IMR-90 (cell line): ENCODE data around the gene PDZD2. TPM values are rescaled to one million over a fixed set of nuclear protein-coding genes. Genes with fewer than 3 reads are reported as not detected.
A peak's percentile ranks its signal among the peaks of the same experiment; 100 is the strongest.

ENCODE experiments used
- ATAC-seq: fragments of 200-7000 bp; cut with Tn5 transposase; 2 replicates; pipeline ENCODE4 v1.9.1; 2020; ENCODE audit warnings: low read depth, mild to moderate bottlenecking, moderate library complexity
- BruUV-seq: library from RNA; stranded (reverse); fragments of 400-500 nt; replicated peaks from 2 replicates; lab custom pipeline; 2021; lab: Mats Ljungman, UMichigan
- CTCF ChIA-PET: fragments of 300-600 bp; formaldehyde crosslinking; extraction: SDS; loops from one replicate; lab custom pipeline; 2021; ENCODE audit warnings: antibody characterized with exemption; lab: Yijun Ruan, JAX
- POLR2A ChIA-PET: fragments of 300-600 bp; sonication (Branson Sonifier 250); formaldehyde crosslinking; loops from one replicate; lab custom pipeline; 2022; ENCODE audit warnings: antibody characterized with exemption; ENCODE audit not compliant: unreplicated experiment; lab: Charles Lee
- DNase-seq: peaks from one replicate; pipeline ENCODE4 v3.0.0; 2013
- H2AFZ ChIP-seq: replicated peaks from 2 replicates; pipeline ENCODE3; 2013; ENCODE audit warnings: low read length, mild to moderate bottlenecking; ENCODE audit not compliant: poor library complexity
- H2AK5ac ChIP-seq: 2 replicates; pipeline ENCODE4 v1.6.1; 2013; ENCODE audit warnings: low read depth, low read length, inconsistent platforms
- H2AK9ac ChIP-seq: replicated peaks from 2 replicates; pipeline ENCODE3; 2013; ENCODE audit warnings: mild to moderate bottlenecking, low read depth, low read length, moderate library complexity; ENCODE audit not compliant: poor library complexity
- H2BK120ac ChIP-seq: 2 replicates; pipeline ENCODE4 v1.6.1; 2013; ENCODE audit warnings: low read depth, low read length, inconsistent platforms
- H2BK15ac ChIP-seq: 3 replicates; pipeline ENCODE4 v1.6.1; 2013; ENCODE audit warnings: low read depth, low read length, inconsistent platforms
- H2BK20ac ChIP-seq: 2 replicates; pipeline ENCODE4 v1.6.1; 2013; ENCODE audit warnings: low read depth, mild to moderate bottlenecking, inconsistent platforms, low read length, moderate library complexity
- H2BK5ac ChIP-seq: 2 replicates; pipeline ENCODE4 v1.6.1; 2013; ENCODE audit warnings: mild to moderate bottlenecking, low read depth, low read length, inconsistent platforms; ENCODE audit not compliant: poor library complexity, severe bottlenecking
- H3K14ac ChIP-seq: replicated peaks from 2 replicates; pipeline ENCODE4 v1.6.1; 2013; ENCODE audit warnings: low read depth, low read length, inconsistent platforms
- H3K18ac ChIP-seq: 2 replicates; pipeline ENCODE4 v1.6.1; 2013; ENCODE audit warnings: low read depth, low read length, control low read depth
- H3K23ac ChIP-seq: 2 replicates; pipeline ENCODE4 v1.6.1; 2013; ENCODE audit warnings: low read depth, low read length, inconsistent platforms
- H3K27ac ChIP-seq: 2 replicates; pipeline ENCODE4 v1.5.1; 2013; ENCODE audit warnings: mild to moderate bottlenecking, control low read depth, low read length; ENCODE audit not compliant: insufficient read depth
- H3K27me3 ChIP-seq: 2 replicates; pipeline ENCODE4 v1.6.1; 2013; ENCODE audit warnings: low read length; ENCODE audit not compliant: control insufficient read depth, insufficient read depth
- H3K36me3 ChIP-seq: 2 replicates; pipeline ENCODE4 v1.6.1; 2013; ENCODE audit warnings: low read length, mixed read lengths; ENCODE audit not compliant: control insufficient read depth, insufficient read depth
- H3K4ac ChIP-seq: 2 replicates; pipeline ENCODE4 v1.6.1; 2013; ENCODE audit warnings: low read depth, low read length, inconsistent platforms
- H3K4me1 ChIP-seq: 2 replicates; pipeline ENCODE4 v1.6.1; 2013; ENCODE audit warnings: low read length, mixed read lengths; ENCODE audit not compliant: control insufficient read depth, insufficient read depth
- H3K4me2 ChIP-seq: 2 replicates; pipeline ENCODE4 v1.6.1; 2013; ENCODE audit warnings: low read depth, mild to moderate bottlenecking, control low read depth, low read length, moderate library complexity
- H3K4me3 ChIP-seq: 2 replicates; pipeline ENCODE4 v1.5.1; 2013; ENCODE audit warnings: low read depth, mild to moderate bottlenecking, control low read depth, low read length, moderate library complexity; ENCODE audit not compliant: insufficient read depth
- H3K56ac ChIP-seq: 2 replicates; pipeline ENCODE4 v1.6.1; 2013; ENCODE audit warnings: low read length, inconsistent platforms; ENCODE audit not compliant: insufficient read depth; ENCODE audit errors: extremely low read depth
- H3K79me1 ChIP-seq, 2 experiments: 2 replicates each; pipeline ENCODE4 v1.6.1; 2013; ENCODE audit warnings: low read length in 2 of 2, inconsistent platforms in 1 of 2, low read depth in 1 of 2
- H3K9ac ChIP-seq: 2 replicates; pipeline ENCODE4 v1.6.1; 2013; ENCODE audit warnings: low read depth, low read length, control low read depth
- H3K9me1 ChIP-seq: 2 replicates; pipeline ENCODE4 v1.6.1; 2013; ENCODE audit warnings: low read length, inconsistent platforms; ENCODE audit not compliant: insufficient read depth
- H3K9me3 ChIP-seq: 2 replicates; pipeline ENCODE4 v1.6.1; 2013; ENCODE audit warnings: low read length; ENCODE audit not compliant: control insufficient read depth, insufficient read depth
- H4K20me1 ChIP-seq: 2 replicates; pipeline ENCODE4 v1.6.1; 2013; ENCODE audit warnings: low read length, inconsistent platforms; ENCODE audit not compliant: insufficient read depth
- H4K5ac ChIP-seq: 2 replicates; pipeline ENCODE4 v1.6.1; 2013; ENCODE audit warnings: mild to moderate bottlenecking, low read depth, low read length, control low read depth
- H4K8ac ChIP-seq, 2 experiments: 2 replicates each; pipeline ENCODE4 v1.6.1; 2013; ENCODE audit warnings: low read depth in 2 of 2, low read length in 2 of 2, control low read depth in 1 of 2, inconsistent platforms in 1 of 2
- H4K91ac ChIP-seq: 2 replicates; pipeline ENCODE4 v1.6.1; 2013; ENCODE audit warnings: low read depth, low read length, inconsistent platforms; ENCODE audit not compliant: insufficient read depth
- CHD1 ChIP-seq: IDR thresholded peaks from 2 replicates; pipeline ENCODE4 v1.6.1; 2012; ENCODE audit warnings: low read depth, low read length, improper control_type of control experiment
- CTCF ChIP-seq: conservative IDR thresholded peaks from 2 replicates; pipeline ENCODE4 v1.5.1; 2012; ENCODE audit warnings: mild to moderate bottlenecking, low read depth, low read length, improper control_type of control experiment
- MAFK ChIP-seq: IDR thresholded peaks from 2 replicates; pipeline ENCODE4 v1.6.1; 2012; ENCODE audit warnings: low read depth, low read length, improper control_type of control experiment
- MAZ ChIP-seq: IDR thresholded peaks from 2 replicates; pipeline ENCODE4 v1.6.1; 2012; ENCODE audit warnings: low read depth, mild to moderate bottlenecking, low read length, improper control_type of control experiment, moderate library complexity, borderline replicate concordance
- NFE2L2 ChIP-seq: fragments of 150-350 bp; IDR thresholded peaks from 2 replicates; pipeline ENCODE4 v1.6.1; 2016; ENCODE audit warnings: low read depth, mild to moderate bottlenecking, low read length
- POLR2A ChIP-seq: IDR thresholded peaks from 2 replicates; pipeline ENCODE4 v1.6.1; 2012; ENCODE audit warnings: mild to moderate bottlenecking, low read depth, low read length
- SMC3 ChIP-seq: fragments of 150-350 bp; IDR thresholded peaks from 2 replicates; pipeline ENCODE4 v1.6.1; 2016; ENCODE audit warnings: low read depth, mild to moderate bottlenecking, antibody characterized with exemption, low read length, moderate library complexity
- USF2 ChIP-seq: fragments of 150-350 bp; IDR thresholded peaks from 2 replicates; pipeline ENCODE4 v1.6.1; 2017; ENCODE audit warnings: mild to moderate bottlenecking, antibody characterized with exemption, low read length, low read depth
- WGBS, 2 experiments: methylation state at CpG; one replicate each; pipeline versions ENCODE4 v1.1.5 to v1.1.7; 2013; ENCODE audit warnings: missing lambda C conversion rate in 2 of 2; ENCODE audit not compliant: insufficient read length in 1 of 2; ENCODE audit errors: extremely low coverage in 2 of 2; 5-methylcytosine and 5-hydroxymethylcytosine counted together
- dilution Hi-C: fragments of 300-500 bp; cut with HindIII; formaldehyde crosslinking; loops from one replicate; pipeline ENCODE4 v1.14.3; 2018; ENCODE audit warnings: low sequenced_read_pairs; ENCODE audit not compliant: unreplicated experiment
- in situ Hi-C: fragments of 300-500 bp; cut with MboI; formaldehyde crosslinking; loops from 3 replicates; pipeline ENCODE4 v1.14.3; 2019; ENCODE audit warnings: low sequenced_read_pairs, inconsistent platforms, mixed read lengths
- intact Hi-C: fragments of 100-400 bp; cut with micrococcal nuclease; formaldehyde crosslinking; loops from 2 replicates; pipeline ENCODE4 v1.10.0; 2022
- polyA plus RNA-seq, 3 experiments: library from polyadenylated mRNA; depleted of rRNA; stranded (reverse); fragments of >200 nt; gene quantifications; 2 replicates each; pipeline ENCODE4 v1.2.3, GENCODE V29; 2012; ENCODE audit warnings: low replicate concordance in 1 of 3
- total RNA-seq: library from RNA; depleted of rRNA; stranded (reverse); fragments of >200 nt; gene quantifications from 2 replicates; pipeline ENCODE4 v1.2.3, GENCODE V29; 2012

Gene PDZD2
- total and polyA plus RNA-seq, 2 of the 4 experiments (the other 2 are of a cell fraction), result under 0.01 to 0.02 TPM

- TF ChIP-seq POLR2A (no peak), CTCF (no peak), NFE2L2 (no peak), USF2 (no peak), CHD1 (no peak), SMC3 (no peak), MAFK (no peak), MAZ (no peak)
- H3K9me1 ChIP-seq, result peaks cover 7% of the 10 kb centered on the region; the same call in 1 of the 2 replicates
- peak; percentile 5 for DNase-seq
- no peak overlapping the region for H2BK15ac ChIP-seq
- ATAC-seq, result 0 out of 2 replicates have a peak, but pooled peaks have one; percentile 33
- ChIA-PET POLR2A (no interaction called here), CTCF (no interaction called here)
- no peak overlapping the region for H3K56ac ChIP-seq
- H3K4me3 ChIP-seq, result no peak overlapping the region
- H3K4me2 ChIP-seq, result no peak overlapping the region; the same call in 1 of the 2 replicates
- peaks cover 41 to 66% of the 10 kb centered on the region in 2 experiments for H3K79me1 ChIP-seq
- H3K4ac ChIP-seq, result no peak overlapping the region
- no peak overlapping the region for H3K27ac ChIP-seq
- WGBS, 2 experiments, result no CpG with 5 or more reads among the region's 1 CpG
- H2AK5ac ChIP-seq, result no peak overlapping the region
- H4K91ac ChIP-seq, result no peak overlapping the region
- dilution Hi-C loops, result no loop called here
- in situ Hi-C loops, result no loop called here
- H3K23ac ChIP-seq, result no peak overlapping the region
- no peaks in the 10 kb centered on the region for H3K27me3 ChIP-seq
- no peak overlapping the region for H3K9ac ChIP-seq
- H3K9me3 ChIP-seq, result no peaks in the 10 kb centered on the region
- H2BK5ac ChIP-seq, result no peak overlapping the region
- H3K36me3 ChIP-seq, result peaks cover 24% of the 10 kb centered on the region
- no peak overlapping the region for H2BK20ac ChIP-seq
- no peak overlapping the region for H3K18ac ChIP-seq
- no peak overlapping the region for H2AK9ac ChIP-seq
- no peak overlapping the region for H3K14ac ChIP-seq
- no peak overlapping the region for H2BK120ac ChIP-seq
- H4K8ac ChIP-seq, result no peak overlapping the region
- BruUV-seq, result no TSS peak
- H4K20me1 ChIP-seq, result peaks cover 59% of the 10 kb centered on the region
- intact Hi-C loops, result no loop called here
- H4K5ac ChIP-seq, result no peak overlapping the region; the same call in 1 of the 2 replicates
- no peak overlapping the region for H2AFZ ChIP-seq
- H3K4me1 ChIP-seq, result peaks cover 2% of the 10 kb centered on the region; the same call in 1 of the 2 replicates
These were observed 487.8 kb downstream of the PDZD2 start for GRCh38 chr5:32126691-32127090.
